Measurements from ENCODE around the gene NAA80.

The NAA80 gene

DNA sequence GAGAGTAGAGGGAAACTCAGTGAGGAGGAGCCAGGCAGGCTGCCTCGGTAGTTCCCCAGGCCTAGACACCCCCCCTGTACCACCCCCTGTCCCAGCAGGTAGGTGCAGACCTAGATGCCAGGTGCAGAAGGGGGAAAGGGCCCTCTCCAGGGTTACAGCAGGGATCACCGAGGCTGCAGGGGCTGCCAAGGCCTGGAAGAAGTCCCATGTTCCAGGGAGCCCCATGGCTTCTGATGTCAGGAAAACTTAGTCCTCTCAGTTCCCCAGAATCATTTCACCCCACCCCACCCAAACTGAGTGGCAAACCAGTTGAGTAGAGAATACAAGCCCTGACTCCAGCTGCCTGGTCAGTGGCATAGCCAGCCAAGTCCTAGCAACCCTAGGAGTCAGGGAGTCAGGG lies 37.7 kb downstream of the NAA80 start:
- Histone ChIP-seq H3K27ac (ENCODE audit: low read length) (no peak overlapping the region), H3K9ac (ENCODE audit: low read length) (peak overlapping the region; percentile 83; the same call in 1 of the 2 replicates), H3K4me3 (ENCODE audit: low read length) (0 out of 2 replicates have a peak overlapping the region, but pooled peaks have one; percentile 86), H2AFZ (ENCODE audit: low read depth, low read length) (no peak overlapping the region), H3K4me1 (ENCODE audit: low read length) (peaks cover 13% of the 10 kb centered on the region), H4K20me1 (ENCODE audit: insufficient read depth, low read length) (no peaks in the 10 kb centered on the region), H3K9me3 (ENCODE audit: insufficient read depth, low read length) (0 out of 2 replicates have a peak, but pooled peaks cover 6% of the 10 kb centered on the region), H3K79me2 (ENCODE audit: low read length) (no peaks in the 10 kb centered on the region), H3K36me3 (replicated peaks; ENCODE audit: low read depth, low read length) (peaks cover 27% of the 10 kb centered on the region), H3K27me3 (ENCODE audit: low read depth, low read length) (peaks cover 5% of the 10 kb centered on the region), H3K4me2 (ENCODE audit: low read length) (peak overlapping the region; percentile 96; the same call in 1 of the 2 replicates)
- TF ChIP-seq CTCF (IDR thresholded peaks at IDR 0.05; ENCODE audit: low read depth, low read length) (no peak), EZH2phosphoT487 (IDR thresholded peaks at IDR 0.05; ENCODE audit: low read depth) (no peak)

GRCh38 chr3:50260942-50261441 lies 38.2 kb downstream of the NAA80 start:
- Histone ChIP-seq H3K9me3 (ENCODE audit: insufficient read depth, low read length) (0 out of 2 replicates have a peak, but pooled peaks cover 6% of the 10 kb centered on the region), H3K36me3 (replicated peaks; ENCODE audit: low read depth, low read length) (peaks cover 32% of the 10 kb centered on the region), H3K4me1 (ENCODE audit: low read length) (peaks cover 13% of the 10 kb centered on the region), H3K4me2 (ENCODE audit: low read length) (peak overlapping the region; percentile 96), H3K27ac (ENCODE audit: low read length) (no peak overlapping the region), H2AFZ (ENCODE audit: low read depth, low read length) (no peak overlapping the region), H3K79me2 (ENCODE audit: low read length) (no peaks in the 10 kb centered on the region), H3K9ac (ENCODE audit: low read length) (peak overlapping the region; percentile 83), H4K20me1 (ENCODE audit: insufficient read depth, low read length) (no peaks in the 10 kb centered on the region), H3K4me3 (ENCODE audit: low read length) (peak overlapping the region; percentile 86), H3K27me3 (ENCODE audit: low read depth, low read length) (0 out of 2 replicates have a peak, but pooled peaks cover under 1% of the 10 kb centered on the region)
- TF ChIP-seq CTCF (IDR thresholded peaks at IDR 0.05; ENCODE audit: low read depth, low read length) (no peak), EZH2phosphoT487 (IDR thresholded peaks at IDR 0.05; ENCODE audit: low read depth) (no peak)

GRCh38 chr3:50260027-50260941 lies 38.9 kb downstream of the NAA80 start:
- Histone ChIP-seq H3K27ac (ENCODE audit: low read length) (peak overlapping the region; percentile 28), H3K79me2 (ENCODE audit: low read length) (no peaks in the 10 kb centered on the region), H3K4me1 (ENCODE audit: low read length) (peaks cover 13% of the 10 kb centered on the region), H3K9me3 (ENCODE audit: insufficient read depth, low read length) (0 out of 2 replicates have a peak, but pooled peaks cover 6% of the 10 kb centered on the region), H3K4me3 (ENCODE audit: low read length) (peak overlapping the region; percentile 86), H4K20me1 (ENCODE audit: insufficient read depth, low read length) (0 out of 2 replicates have a peak, but pooled peaks cover 2% of the 10 kb centered on the region), H2AFZ (ENCODE audit: low read depth, low read length) (peak overlapping the region; percentile 27; the same call in 1 of the 2 replicates), H3K27me3 (ENCODE audit: low read depth, low read length) (no peaks in the 10 kb centered on the region), H3K36me3 (replicated peaks; ENCODE audit: low read depth, low read length) (peaks cover 35% of the 10 kb centered on the region), H3K9ac (ENCODE audit: low read length) (peak overlapping the region; percentile 83), H3K4me2 (ENCODE audit: low read length) (peak overlapping the region; percentile 96)
- TF ChIP-seq EZH2phosphoT487 (IDR thresholded peaks at IDR 0.05; ENCODE audit: low read depth) (no peak), CTCF (IDR thresholded peaks at IDR 0.05; ENCODE audit: low read depth, low read length) (peak; percentile 87)

Measured in OCI-LY3 (cell line).